GM19324 (cell line): ENCODE data around the gene KCTD17.

Experiments
- ATAC-seq: cut with Tn5 transposase; IDR thresholded peaks from one replicate; pipeline ENCODE4 v1.9.1; 2021; ENCODE audit warnings: mild to moderate bottlenecking, moderate library complexity; ENCODE audit not compliant: unreplicated experiment, low FRiP score

Gene KCTD17

GRCh38 chr22:37072673-37073072, 21.1 kb downstream of the KCTD17 start:
- ATAC-seq, result no peak

GRCh38 chr22:37074537-37074936, 23.0 kb downstream of the KCTD17 start:
- no peak for ATAC-seq

GRCh38 chr22:37075046-37075445, 23.5 kb downstream of the KCTD17 start:
- no peak for ATAC-seq

GRCh38 chr22:37075822-37076433, 24.4 kb downstream of the KCTD17 start:
- no peak for ATAC-seq

- no peak for ATAC-seq
Observed at GRCh38 chr22:37077802-37078448, 26.4 kb downstream of the KCTD17 start.

GRCh38 chr22:37079158-37079557, 27.6 kb downstream of the KCTD17 start:
- no peak for ATAC-seq

GRCh38 chr22:37079668-37080171, 28.2 kb downstream of the KCTD17 start:
- ATAC-seq, result no peak

GRCh38 chr22:37080438-37080837, 28.9 kb downstream of the KCTD17 start:
- ATAC-seq, result no peak

GRCh38 chr22:37080838-37081237, 29.3 kb downstream of the KCTD17 start:
- no peak for ATAC-seq

GRCh38 chr22:37082251-37082873, 30.8 kb downstream of the KCTD17 start:
- no peak for ATAC-seq

- no peak for ATAC-seq
Observed at GRCh38 chr22:37083914-37084313, 32.4 kb downstream of the KCTD17 start.

GRCh38 chr22:37084385-37084784, 32.8 kb downstream of the KCTD17 start:
- no peak for ATAC-seq

GRCh38 chr22:37086184-37086583, 34.6 kb downstream of the KCTD17 start:
- no peak for ATAC-seq

GRCh38 chr22:37088108-37088605, 36.6 kb downstream of the KCTD17 start:
- ATAC-seq, result no peak

- ATAC-seq, result no peak
Observed at GRCh38 chr22:37088750-37089408, 37.3 kb downstream of the KCTD17 start.

GRCh38 chr22:37089434-37089833, 37.9 kb downstream of the KCTD17 start:
- ATAC-seq, result no peak

GRCh38 chr22:37090920-37091695, 39.6 kb downstream of the KCTD17 start:
- no peak for ATAC-seq

GRCh38 chr22:37091994-37092393, 40.5 kb downstream of the KCTD17 start:
- no peak for ATAC-seq

- ATAC-seq, result no peak
Observed at GRCh38 chr22:37092997-37093396, 41.5 kb downstream of the KCTD17 start.

- no peak for ATAC-seq
Observed at GRCh38 chr22:37094239-37094638, 42.7 kb downstream of the KCTD17 start.
